Right atrium auricular region (tissue), 2 donors: Measurements from ENCODE around the gene ZNF385B. TPM values are rescaled to one million over a fixed set of nuclear protein-coding genes. Genes with fewer than 3 reads are reported as not detected.
"Not testable (repeated sequence)": the region's sequence is repeated elsewhere in the genome, so short reads cannot be mapped to it uniquely, and the experiment has no call there.

ENCODE experiments used
- DNase-seq: peaks from one replicate; pipeline ENCODE4 v3.0.0-alpha.2; 2019; ENCODE audit warnings: low spot score
- H3K27ac ChIP-seq, 2 donors: fragments of 200-600 bp; sonication (generic); 1 replicate in 1 of 2; 2 replicates in 1 of 2; pipeline ENCODE4 v1.5.1; 2016 to 2019
- H3K27me3 ChIP-seq, 2 donors: fragments of 200-600 bp; sonication (generic); one replicate each; pipeline versions ENCODE4 v1.5.1 to v1.6.0; 2017 to 2019
- H3K36me3 ChIP-seq: fragments of 200-600 bp; sonication (generic); one replicate; pipeline ENCODE4 v1.5.1; 2016
- H3K4me1 ChIP-seq, 2 donors: fragments of 200-600 bp; sonication (generic); one replicate each; pipeline versions ENCODE4 v1.5.1 to v1.6.0; 2017 to 2019
- H3K4me3 ChIP-seq, 2 donors: fragments of 200-600 bp; sonication (generic); 1 replicate in 1 of 2; 2 replicates in 1 of 2; pipeline ENCODE4 v1.5.1; 2017 to 2019; ENCODE audit warnings: mild to moderate bottlenecking in 1 of 2, moderate library complexity in 1 of 2
- H3K9me3 ChIP-seq, 2 donors: fragments of 200-600 bp; sonication (generic); one replicate each; pipeline ENCODE4 v1.5.1; 2019
- CTCF ChIP-seq, 2 donors: fragments of 200-600 bp; sonication (generic); IDR thresholded peaks; one replicate each; pipeline ENCODE4 v1.5.1; 2019; ENCODE audit warnings: antibody characterized with exemption in 2 of 2
- total RNA-seq, 2 donors: library from RNA; depleted of rRNA; stranded (reverse); fragments of >200 nt; gene quantifications; one replicate each; pipeline ENCODE4 v1.1.0, GENCODE V29; 2016

Gene ZNF385B
- total RNA-seq, 2 donors from 2014 or later: 23.2 to 33.3 TPM

GRCh38 chr2:179787601-179788000 is 73.8 kb downstream of the ZNF385B start:
- no peaks in the 10 kb centered on the region for H3K36me3 ChIP-seq
- no peaks in the 10 kb centered on the region for H3K4me1 ChIP-seq
- no peaks in the 10 kb centered on the region for H3K9me3 ChIP-seq
- H3K27me3 ChIP-seq: no peaks in the 10 kb centered on the region
- DNase-seq: no peak
- no peak overlapping the region for H3K4me3 ChIP-seq
- no peak for TF ChIP-seq CTCF (IDR thresholded peaks at IDR 0.05)
- H3K27ac ChIP-seq: no peak overlapping the region

- H3K4me1 ChIP-seq: no peaks in the 10 kb centered on the region
- H3K4me3 ChIP-seq: no peak overlapping the region
- no peaks in the 10 kb centered on the region for H3K9me3 ChIP-seq
- no peak for TF ChIP-seq CTCF (IDR thresholded peaks at IDR 0.05)
- H3K27me3 ChIP-seq: no peaks in the 10 kb centered on the region
- H3K36me3 ChIP-seq: no peaks in the 10 kb centered on the region
- no peak for DNase-seq
- H3K27ac ChIP-seq: no peak overlapping the region
These were observed 75.5 kb downstream of the ZNF385B start for GRCh38 chr2:179785902-179786301.

- not testable (repeated sequence) for H3K27me3 ChIP-seq, H3K27ac ChIP-seq, H3K4me3 ChIP-seq, H3K9me3 ChIP-seq, H3K36me3 ChIP-seq, H3K4me1 ChIP-seq, DNase-seq
These were observed 79.1 kb downstream of the ZNF385B start for GRCh38 chr2:179782346-179782745.

- H3K36me3 ChIP-seq: no peaks in the 10 kb centered on the region
- H3K27me3 ChIP-seq: no peaks in the 10 kb centered on the region
- DNase-seq: no peak
- H3K4me1 ChIP-seq: peaks cover 0 to 17% of the 10 kb centered on the region in 2 donors
- no peak for TF ChIP-seq CTCF (IDR thresholded peaks at IDR 0.05)
- H3K27ac ChIP-seq: no peak overlapping the region
- H3K4me3 ChIP-seq: no peak overlapping the region
- H3K9me3 ChIP-seq: no peaks in the 10 kb centered on the region
These were observed 87.4 kb downstream of the ZNF385B start for GRCh38 chr2:179773986-179774385.

GRCh38 chr2:179772346-179772745 is 89.1 kb downstream of the ZNF385B start:
- Histone ChIP-seq H3K4me3 (no peak overlapping the region), H3K36me3 (no peaks in the 10 kb centered on the region), H3K27me3 (no peaks in the 10 kb centered on the region), H3K27ac (no peak overlapping the region), H3K9me3 (no peaks in the 10 kb centered on the region), H3K4me1 (peaks cover 0 to 24% of the 10 kb centered on the region in 2 donors)
- no peak for DNase-seq
- TF ChIP-seq CTCF (IDR thresholded peaks at IDR 0.05): no peak

- H3K27me3 ChIP-seq: no peaks in the 10 kb centered on the region
- H3K36me3 ChIP-seq: no peaks in the 10 kb centered on the region
- TF ChIP-seq CTCF (IDR thresholded peaks at IDR 0.05): no peak
- H3K27ac ChIP-seq: no peak overlapping the region
- H3K4me3 ChIP-seq: no peak overlapping the region
- DNase-seq: no peak
- peaks cover 0 to 24% of the 10 kb centered on the region in 2 donors for H3K4me1 ChIP-seq
- H3K9me3 ChIP-seq: no peaks in the 10 kb centered on the region
These were observed 89.6 kb downstream of the ZNF385B start for GRCh38 chr2:179771791-179772190.
